Measurements from ENCODE around the gene RSPH10B2. TPM values are rescaled to one million over a fixed set of nuclear protein-coding genes. Genes with fewer than 3 reads are reported as not detected.
"Not testable (repeated sequence)": the region's sequence is repeated elsewhere in the genome, so short reads cannot be mapped to it uniquely, and the experiment has no call there.

The RSPH10B2 gene
- total and polyA plus RNA-seq, 2 donors (not counting 1 experiment from before 2014, with no cell fraction given): 0.02 to 0.66 TPM

- no peaks in the 10 kb centered on the region for H4K20me1 ChIP-seq (ENCODE audit: control insufficient read depth, extremely low read depth, insufficient read depth, low read length)
- H3K27me3 ChIP-seq (ENCODE audit: control insufficient read depth, insufficient read depth, low read length): no peaks in the 10 kb centered on the region
- TF ChIP-seq EZH2 (IDR thresholded peaks at IDR 0.05; ENCODE audit: low read length, missing control alignments): no peak
- TF ChIP-seq CTCF (conservative IDR thresholded peaks at IDR 0.05 in 1 of 2, IDR thresholded peaks at IDR 0.05 in 1 of 2; ENCODE audit: low read depth in 1 of 2, low read length in 2 of 2): no peak
- H3K9ac ChIP-seq (ENCODE audit: insufficient read depth, low read length): no peak overlapping the region
- H3K27ac ChIP-seq (ENCODE audit: insufficient read depth, low read length): no peak overlapping the region
- H3K79me2 ChIP-seq (ENCODE audit: control insufficient read depth, insufficient read depth, low read length): no peaks in the 10 kb centered on the region
- no peaks in the 10 kb centered on the region for H3K36me3 ChIP-seq (ENCODE audit: control insufficient read depth, insufficient read depth, low read length)
- no peak overlapping the region for H3K4me2 ChIP-seq (ENCODE audit: extremely low read depth, insufficient read depth, low read length)
- no peak overlapping the region for H2AFZ ChIP-seq (ENCODE audit: low read length)
- H3K4me3 ChIP-seq (replicated peaks in 1 of 4; ENCODE audit: control extremely low read depth in 1 of 4, insufficient read depth in 1 of 4, low read depth in 3 of 4, low read length in 4 of 4): no peak overlapping the region
- H3K9me3 ChIP-seq (ENCODE audit: control insufficient read depth, insufficient read depth, low read depth, low read length): no peaks in the 10 kb centered on the region
- H3K4me1 ChIP-seq (ENCODE audit: control insufficient read depth, extremely low read depth, insufficient read depth, low read length): no peaks in the 10 kb centered on the region
- no peak for DNase-seq (ENCODE audit: low read depth in 2 of 2)
Measured at GRCh38 chr7:6831018-6831725, 77.3 kb downstream of the RSPH10B2 start.

- H3K36me3 ChIP-seq (ENCODE audit: control insufficient read depth, insufficient read depth, low read length): no peaks in the 10 kb centered on the region
- H4K20me1 ChIP-seq (ENCODE audit: control insufficient read depth, extremely low read depth, insufficient read depth, low read length): no peaks in the 10 kb centered on the region
- H2AFZ ChIP-seq (ENCODE audit: low read length): no peak overlapping the region
- H3K4me2 ChIP-seq (ENCODE audit: extremely low read depth, insufficient read depth, low read length): no peak overlapping the region
- no peak overlapping the region for H3K4me3 ChIP-seq (replicated peaks in 1 of 4; ENCODE audit: control extremely low read depth in 1 of 4, insufficient read depth in 1 of 4, low read depth in 3 of 4, low read length in 4 of 4)
- no peak for DNase-seq (ENCODE audit: low read depth in 2 of 2)
- no peaks in the 10 kb centered on the region for H3K4me1 ChIP-seq (ENCODE audit: control insufficient read depth, extremely low read depth, insufficient read depth, low read length)
- no peak overlapping the region for H3K27ac ChIP-seq (ENCODE audit: insufficient read depth, low read length)
- no peaks in the 10 kb centered on the region for H3K79me2 ChIP-seq (ENCODE audit: control insufficient read depth, insufficient read depth, low read length)
- no peak overlapping the region for H3K9ac ChIP-seq (ENCODE audit: insufficient read depth, low read length)
- no peaks in the 10 kb centered on the region for H3K9me3 ChIP-seq (ENCODE audit: control insufficient read depth, insufficient read depth, low read depth, low read length)
- TF ChIP-seq EZH2 (IDR thresholded peaks at IDR 0.05; ENCODE audit: low read length, missing control alignments): no peak
- TF ChIP-seq CTCF (conservative IDR thresholded peaks at IDR 0.05 in 1 of 2, IDR thresholded peaks at IDR 0.05 in 1 of 2; ENCODE audit: low read depth in 1 of 2, low read length in 2 of 2): no peak
- no peaks in the 10 kb centered on the region for H3K27me3 ChIP-seq (ENCODE audit: control insufficient read depth, insufficient read depth, low read length)
Measured at GRCh38 chr7:6833636-6834035, 79.7 kb downstream of the RSPH10B2 start.

GRCh38 chr7:6835521-6835920 is 81.6 kb downstream of the RSPH10B2 start:
- not testable (repeated sequence) for H3K79me2 ChIP-seq (ENCODE audit: control insufficient read depth, insufficient read depth, low read length); DNase-seq (ENCODE audit: low read depth in 2 of 2); H3K36me3 ChIP-seq (ENCODE audit: control insufficient read depth, insufficient read depth, low read length); H4K20me1 ChIP-seq (ENCODE audit: control insufficient read depth, extremely low read depth, insufficient read depth, low read length); H3K9ac ChIP-seq (ENCODE audit: insufficient read depth, low read length); H3K9me3 ChIP-seq (ENCODE audit: control insufficient read depth, insufficient read depth, low read depth, low read length); H3K4me3 ChIP-seq (replicated peaks in 1 of 4; ENCODE audit: control extremely low read depth in 1 of 4, insufficient read depth in 1 of 4, low read depth in 3 of 4, low read length in 4 of 4); H2AFZ ChIP-seq (ENCODE audit: low read length); H3K4me2 ChIP-seq (ENCODE audit: extremely low read depth, insufficient read depth, low read length); H3K27me3 ChIP-seq (ENCODE audit: control insufficient read depth, insufficient read depth, low read length); H3K4me1 ChIP-seq (ENCODE audit: control insufficient read depth, extremely low read depth, insufficient read depth, low read length); H3K27ac ChIP-seq (ENCODE audit: insufficient read depth, low read length)

GRCh38 chr7:6837081-6837480 is 83.2 kb downstream of the RSPH10B2 start:
- H3K4me3 ChIP-seq (replicated peaks in 1 of 4; ENCODE audit: control extremely low read depth in 1 of 4, insufficient read depth in 1 of 4, low read depth in 3 of 4, low read length in 4 of 4); H3K79me2 ChIP-seq (ENCODE audit: control insufficient read depth, insufficient read depth, low read length); H3K27ac ChIP-seq (ENCODE audit: insufficient read depth, low read length); DNase-seq (ENCODE audit: low read depth in 2 of 2); H3K4me1 ChIP-seq (ENCODE audit: control insufficient read depth, extremely low read depth, insufficient read depth, low read length); H3K27me3 ChIP-seq (ENCODE audit: control insufficient read depth, insufficient read depth, low read length); H4K20me1 ChIP-seq (ENCODE audit: control insufficient read depth, extremely low read depth, insufficient read depth, low read length); H3K36me3 ChIP-seq (ENCODE audit: control insufficient read depth, insufficient read depth, low read length); H3K9ac ChIP-seq (ENCODE audit: insufficient read depth, low read length); H2AFZ ChIP-seq (ENCODE audit: low read length); H3K9me3 ChIP-seq (ENCODE audit: control insufficient read depth, insufficient read depth, low read depth, low read length); H3K4me2 ChIP-seq (ENCODE audit: extremely low read depth, insufficient read depth, low read length): not testable (repeated sequence)

GRCh38 chr7:6842278-6842921 is 88.5 kb downstream of the RSPH10B2 start:
- H2AFZ ChIP-seq (ENCODE audit: low read length); H3K4me2 ChIP-seq (ENCODE audit: extremely low read depth, insufficient read depth, low read length); H3K4me1 ChIP-seq (ENCODE audit: control insufficient read depth, extremely low read depth, insufficient read depth, low read length); DNase-seq (ENCODE audit: low read depth in 2 of 2); H4K20me1 ChIP-seq (ENCODE audit: control insufficient read depth, extremely low read depth, insufficient read depth, low read length); H3K27me3 ChIP-seq (ENCODE audit: control insufficient read depth, insufficient read depth, low read length); H3K9ac ChIP-seq (ENCODE audit: insufficient read depth, low read length); H3K4me3 ChIP-seq (replicated peaks in 1 of 4; ENCODE audit: control extremely low read depth in 1 of 4, insufficient read depth in 1 of 4, low read depth in 3 of 4, low read length in 4 of 4); H3K27ac ChIP-seq (ENCODE audit: insufficient read depth, low read length); H3K36me3 ChIP-seq (ENCODE audit: control insufficient read depth, insufficient read depth, low read length); H3K79me2 ChIP-seq (ENCODE audit: control insufficient read depth, insufficient read depth, low read length); H3K9me3 ChIP-seq (ENCODE audit: control insufficient read depth, insufficient read depth, low read depth, low read length): not testable (repeated sequence)

Data from fibroblast of lung (primary cell).